OCI-LY7 (cell line): ENCODE data around the gene DOCK9. TPM values are rescaled to one million over a fixed set of nuclear protein-coding genes. Genes with fewer than 3 reads are reported as not detected.
"Not testable (repeated sequence)": the region's sequence is repeated elsewhere in the genome, so short reads cannot be mapped to it uniquely, and the experiment has no call there.

Experiments
- BruUV-seq: library from RNA; stranded (reverse); fragments of 400-500 nt; replicated peaks from 2 replicates; lab custom pipeline; 2021; lab: Mats Ljungman, UMichigan
- CTCF ChIA-PET: fragments of 300-600 bp; sonication (Branson Sonifier 250); formaldehyde crosslinking; loops from one replicate; lab custom pipeline; 2022; ENCODE audit warnings: antibody characterized with exemption; ENCODE audit not compliant: unreplicated experiment; lab: Charles Lee
- POLR2A ChIA-PET: fragments of 300-600 bp; sonication (Branson Sonifier 250); formaldehyde crosslinking; loops from one replicate; lab custom pipeline; 2022; ENCODE audit warnings: antibody characterized with exemption; lab: Charles Lee
- DNase-seq: peaks from one replicate; pipeline ENCODE4 v3.0.0-alpha.2; 2015; ENCODE audit warnings: low spot score
- H2AFZ ChIP-seq: fragments of 200-600 bp; sonication (generic), shearing (Covaris generic); 2 replicates; pipeline ENCODE4 v1.6.1; 2014; ENCODE audit warnings: mild to moderate bottlenecking, antibody characterized with exemption, low read length, moderate library complexity
- H3K27ac ChIP-seq: fragments of 200-600 bp; sonication (generic); 2 replicates; pipeline ENCODE4 v1.5.1; 2014; ENCODE audit warnings: mixed run types, low read depth, mild to moderate bottlenecking, moderate library complexity, low read length, inconsistent platforms; ENCODE audit not compliant: poor library complexity, severe bottlenecking
- H3K36me3 ChIP-seq: fragments of 200-600 bp; sonication (generic); 2 replicates; pipeline ENCODE4 v1.6.1; 2014; ENCODE audit warnings: mild to moderate bottlenecking, antibody characterized with exemption, low read length, moderate library complexity, mixed read lengths; ENCODE audit not compliant: insufficient read depth
- H3K4me1 ChIP-seq: fragments of 200-600 bp; sonication (generic); 2 replicates; pipeline ENCODE4 v1.5.1; 2014; ENCODE audit warnings: mild to moderate bottlenecking, low read length; ENCODE audit not compliant: insufficient read depth, poor library complexity, severe bottlenecking
- H3K4me2 ChIP-seq: fragments of 200-600 bp; sonication (generic); 2 replicates; pipeline ENCODE4 v1.6.1; 2014; ENCODE audit warnings: mild to moderate bottlenecking, low read length
- H3K4me3 ChIP-seq: fragments of 200-600 bp; sonication (generic); 2 replicates; pipeline ENCODE4 v1.5.1; 2014; ENCODE audit warnings: mild to moderate bottlenecking, low read depth, low read length; ENCODE audit not compliant: poor library complexity, severe bottlenecking
- H3K79me2 ChIP-seq: fragments of 200-600 bp; sonication (generic); 2 replicates; pipeline ENCODE4 v1.6.1; 2016; ENCODE audit warnings: low read depth, mild to moderate bottlenecking, low read length, moderate library complexity, mixed read lengths; ENCODE audit not compliant: insufficient read depth
- H3K9me2 ChIP-seq: fragments of 200-600 bp; sonication (generic); 2 replicates; pipeline ENCODE4 v1.6.1; 2016; ENCODE audit warnings: mild to moderate bottlenecking, low read length, mixed read lengths; ENCODE audit not compliant: insufficient read depth
- H3K9me3 ChIP-seq: fragments of 200-600 bp; sonication (generic); 2 replicates; pipeline ENCODE4 v1.6.1; 2014; ENCODE audit warnings: mild to moderate bottlenecking, mixed run types, low read length, mixed read lengths
- H4K20me1 ChIP-seq: fragments of 200-600 bp; sonication (generic); 2 replicates; pipeline ENCODE4 v1.6.1; 2014; ENCODE audit warnings: mild to moderate bottlenecking, antibody characterized with exemption, low read length, moderate library complexity, mixed read lengths; ENCODE audit not compliant: insufficient read depth
- EZH2phosphoT487 ChIP-seq: fragments of 200-600 bp; sonication (generic); IDR thresholded peaks from 2 replicates; pipeline ENCODE4 v1.6.1; 2018; ENCODE audit warnings: low read depth, borderline replicate concordance, mild to moderate bottlenecking, mixed run types, antibody characterized with exemption, low read length, moderate library complexity, mixed read lengths
- intact Hi-C: fragments of 100-400 bp; cut with micrococcal nuclease; formaldehyde crosslinking; loops from one replicate; pipeline ENCODE4 v1.10.0; 2022; ENCODE audit not compliant: unreplicated experiment
- total RNA-seq, 2 experiments: library from RNA; depleted of rRNA in 1 of 2; stranded (reverse); fragments of >200 nt in 1 of 2; shearing (Covaris generic) in 1 of 2; gene quantifications; 2 replicates each; pipeline ENCODE4 v1.2.3, GENCODE V29; 2014 to 2022
- TF ChIP-seq, protein P1 (sequence below): fragments of 200-600 bp; sonication (generic); conservative IDR thresholded peaks from 2 replicates; pipeline ENCODE4 v1.5.1; 2014; ENCODE audit warnings: mild to moderate bottlenecking, antibody characterized with exemption, low read length, moderate library complexity, mixed read lengths

Gene DOCK9
- total RNA-seq, 2 experiments from 2014 or later: 24.0 to 28.0 TPM

DNA sequence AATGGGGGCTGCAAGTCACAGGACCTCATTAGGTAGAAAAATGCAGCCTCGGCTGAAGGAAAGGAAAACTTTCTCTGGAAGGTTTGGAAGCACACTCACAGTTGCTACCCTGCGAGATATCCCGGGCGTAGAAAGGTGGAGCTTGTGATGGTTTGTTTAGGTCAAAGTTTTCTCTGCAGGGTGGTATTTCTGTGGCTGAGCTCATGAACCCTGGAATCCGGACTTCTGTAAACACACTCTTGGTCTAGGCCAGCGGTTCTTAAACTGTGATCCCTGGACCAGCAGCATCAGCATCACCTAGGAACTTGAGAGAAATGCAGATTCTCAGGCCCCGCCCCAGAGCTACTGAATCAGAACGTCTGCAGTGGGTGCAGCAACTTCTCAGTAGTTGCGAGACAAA lies 222.1 kb downstream of the DOCK9 start:
- H3K36me3 ChIP-seq: no peaks in the 10 kb centered on the region
- no peak for DNase-seq
- no TSS peak for BruUV-seq
- H3K9me2 ChIP-seq: no peaks in the 10 kb centered on the region
- intact Hi-C loops: no loop called here
- H3K4me1 ChIP-seq: no peaks in the 10 kb centered on the region
- no peaks in the 10 kb centered on the region for H4K20me1 ChIP-seq
- H3K9me3 ChIP-seq: no peaks in the 10 kb centered on the region
- CTCF ChIA-PET: no interaction called here
- POLR2A ChIA-PET: no interaction called here
- H3K79me2 ChIP-seq: no peaks in the 10 kb centered on the region
- TF ChIP-seq, protein P1, sequence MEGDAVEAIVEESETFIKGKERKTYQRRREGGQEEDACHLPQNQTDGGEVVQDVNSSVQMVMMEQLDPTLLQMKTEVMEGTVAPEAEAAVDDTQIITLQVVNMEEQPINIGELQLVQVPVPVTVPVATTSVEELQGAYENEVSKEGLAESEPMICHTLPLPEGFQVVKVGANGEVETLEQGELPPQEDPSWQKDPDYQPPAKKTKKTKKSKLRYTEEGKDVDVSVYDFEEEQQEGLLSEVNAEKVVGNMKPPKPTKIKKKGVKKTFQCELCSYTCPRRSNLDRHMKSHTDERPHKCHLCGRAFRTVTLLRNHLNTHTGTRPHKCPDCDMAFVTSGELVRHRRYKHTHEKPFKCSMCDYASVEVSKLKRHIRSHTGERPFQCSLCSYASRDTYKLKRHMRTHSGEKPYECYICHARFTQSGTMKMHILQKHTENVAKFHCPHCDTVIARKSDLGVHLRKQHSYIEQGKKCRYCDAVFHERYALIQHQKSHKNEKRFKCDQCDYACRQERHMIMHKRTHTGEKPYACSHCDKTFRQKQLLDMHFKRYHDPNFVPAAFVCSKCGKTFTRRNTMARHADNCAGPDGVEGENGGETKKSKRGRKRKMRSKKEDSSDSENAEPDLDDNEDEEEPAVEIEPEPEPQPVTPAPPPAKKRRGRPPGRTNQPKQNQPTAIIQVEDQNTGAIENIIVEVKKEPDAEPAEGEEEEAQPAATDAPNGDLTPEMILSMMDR: no peak
- no peak for TF ChIP-seq EZH2phosphoT487
- no peak overlapping the region for H2AFZ ChIP-seq
- H3K27ac ChIP-seq: no peak overlapping the region
- H3K4me3 ChIP-seq: no peak overlapping the region
- H3K4me2 ChIP-seq: no peak overlapping the region

DNA sequence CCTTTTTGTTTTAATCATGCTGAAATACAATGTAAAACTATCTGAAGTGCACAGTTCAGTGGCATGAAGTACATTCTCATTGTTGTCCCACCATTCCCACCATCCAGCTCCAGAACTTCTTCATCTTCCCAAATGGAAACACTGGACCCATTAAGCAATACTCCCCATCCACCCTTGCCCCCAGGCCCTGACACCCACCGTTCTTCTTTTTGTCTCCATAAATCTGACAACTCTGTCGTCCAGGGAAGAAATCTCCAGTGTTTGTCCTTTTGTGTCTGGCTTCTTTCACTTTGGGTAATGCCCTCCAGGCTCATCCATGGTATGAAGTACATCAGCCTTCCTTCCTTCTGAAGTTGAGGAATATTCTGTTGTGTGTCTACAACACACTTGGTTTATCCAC lies 222.7 kb downstream of the DOCK9 start:
- Histone ChIP-seq H3K36me3 (no peaks in the 10 kb centered on the region), H3K27ac (no peak overlapping the region), H4K20me1 (no peaks in the 10 kb centered on the region), H3K9me2 (no peaks in the 10 kb centered on the region), H3K79me2 (no peaks in the 10 kb centered on the region), H3K4me1 (no peaks in the 10 kb centered on the region), H3K4me2 (no peak overlapping the region), H2AFZ (no peak overlapping the region), H3K4me3 (no peak overlapping the region), H3K9me3 (no peaks in the 10 kb centered on the region)
- intact Hi-C loops: no loop called here
- TF ChIP-seq, protein P1: no peak
- no peak for TF ChIP-seq EZH2phosphoT487
- DNase-seq: no peak
- no TSS peak for BruUV-seq
- CTCF ChIA-PET: no interaction called here
- POLR2A ChIA-PET: no interaction called here

DNA sequence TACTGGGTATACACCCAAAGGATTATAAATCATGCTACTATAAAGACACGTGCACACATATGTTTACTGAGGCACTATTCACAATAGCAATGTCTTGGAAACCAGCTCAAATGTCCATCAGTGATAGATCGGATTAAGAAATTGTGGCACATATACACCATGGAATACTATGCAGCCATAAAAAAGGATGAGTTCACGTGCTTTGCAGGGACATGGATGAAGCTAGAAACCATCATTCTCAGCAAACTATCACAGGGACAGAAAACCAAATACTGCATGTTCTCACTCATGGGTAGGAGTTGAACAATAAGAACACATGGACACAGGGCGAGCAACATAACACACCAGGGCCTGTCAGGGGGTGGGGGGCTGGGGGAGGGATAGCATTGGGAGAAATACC lies 223.4 kb downstream of the DOCK9 start:
- H3K36me3 ChIP-seq, H3K27ac ChIP-seq, H3K4me2 ChIP-seq, intact Hi-C loops, CTCF ChIA-PET, DNase-seq, BruUV-seq, H3K4me3 ChIP-seq, H2AFZ ChIP-seq, H3K9me2 ChIP-seq, H3K9me3 ChIP-seq, H3K79me2 ChIP-seq, H3K4me1 ChIP-seq, H4K20me1 ChIP-seq, POLR2A ChIA-PET: not testable (repeated sequence)
